ENCODE data around the gene SLC45A3. TPM values are rescaled to one million over a fixed set of nuclear protein-coding genes. Genes with fewer than 3 reads are reported as not detected.

The SLC45A3 gene
- total and polyA plus RNA-seq, 2 of the 8 experiments (the other 6 are each of a cell fraction or from before 2014, with no cell fraction given) = 13.0 to 14.3 TPM

DNA sequence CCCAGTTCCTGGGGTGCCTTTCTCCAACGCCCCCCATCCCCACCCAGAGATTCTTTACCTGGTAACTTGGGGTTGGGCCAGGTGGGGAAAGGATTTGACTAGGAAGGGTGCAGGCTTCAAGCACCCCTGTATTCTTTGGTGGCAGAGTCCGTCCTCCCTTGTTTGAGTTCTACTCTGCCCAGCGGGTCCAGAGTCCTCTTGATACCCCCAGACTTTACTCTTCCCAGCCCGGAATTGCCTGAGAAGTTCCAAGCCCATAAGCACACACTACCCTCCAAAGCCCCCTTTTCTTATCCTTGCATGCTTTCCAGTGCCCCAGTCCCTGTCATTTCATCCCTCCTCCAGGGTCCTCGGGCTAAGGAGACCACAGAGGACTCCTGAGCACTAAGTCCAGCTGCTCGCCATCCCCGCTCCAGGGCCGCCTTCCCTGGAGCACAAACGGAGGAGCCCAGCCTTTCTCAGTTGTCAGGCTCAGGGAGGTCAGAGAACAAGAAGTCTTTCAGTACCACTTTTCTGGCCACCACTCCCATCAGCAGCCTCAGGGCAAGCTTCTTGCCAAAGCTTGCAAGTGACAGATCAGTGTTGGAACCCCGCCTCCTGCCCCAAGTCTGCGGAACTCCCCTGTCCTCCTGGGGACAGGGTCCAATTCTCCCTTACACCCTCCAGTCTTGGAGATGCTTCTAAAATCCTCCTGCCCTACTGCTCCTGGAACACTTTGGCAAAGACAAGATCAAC is 12.2 kb downstream of the SLC45A3 start:
- 94% methylated on average over 11 of the region's 11 CpGs; no CpG with 5 or more reads in 1 of the 2 experiments for WGBS, 2 experiments (ENCODE audit: extremely low coverage in 1 of 2, insufficient coverage in 1 of 2, insufficient read length in 1 of 2, insufficient replicate concordance in 2 of 2, low coverage in 1 of 2, low lambda C conversion rate in 2 of 2, missing lambda C conversion rate in 1 of 2)
- H4K20me1 ChIP-seq (replicated peaks in 1 of 2; ENCODE audit: control insufficient read depth in 1 of 2, insufficient read depth in 2 of 2, low read length in 2 of 2) = peaks cover 1 to 2% of the 10 kb centered on the region in 2 experiments
- H3K27ac ChIP-seq (ENCODE audit: low read depth, low read length) = no peak overlapping the region
- H2BK15ac ChIP-seq (ENCODE audit: low read length) = 0 out of 2 replicates have a peak overlapping the region, but pooled peaks have one; percentile 10
- no peak overlapping the region for H3K23ac ChIP-seq (ENCODE audit: insufficient read length)
- CTCF ChIA-PET (ENCODE audit: partially characterized antibody) = interaction anchor here (1.3 to 18.5 kb wide), 5 partner anchors 10 to 81 kb away, joined by 4 to 856 read pairs (median 43); partner anchors contain the start of gene SLC45A3
- FAIRE-seq = no peak
- H2BK5ac ChIP-seq (ENCODE audit: low read depth, low read length) = 0 out of 2 replicates have a peak overlapping the region, but pooled peaks have one; percentile 57
- POLR2A ChIA-PET (ENCODE audit: partially characterized antibody) = interaction anchor here (3.6 to 19.3 kb wide), 3 partner anchors 8 to 39 kb away, joined by 26 to 241 read pairs (median 49); partner anchors contain the start of gene SLC45A3
- H3K14ac ChIP-seq (ENCODE audit: insufficient read length) = no peak overlapping the region
- H3K4me3 ChIP-seq (ENCODE audit: extremely low read depth in 1 of 4, insufficient read depth in 2 of 4, low read depth in 3 of 4, low read length in 4 of 4) = no peak overlapping the region
- peaks cover 13 to 50% (median 42%) of the 10 kb centered on the region in 4 experiments for H3K4me1 ChIP-seq (replicated peaks in 1 of 4; ENCODE audit: control insufficient read depth in 3 of 4, insufficient read depth in 4 of 4, low read length in 3 of 4)
- H2BK120ac ChIP-seq (replicated peaks; ENCODE audit: low read depth, low read length) = no peak overlapping the region
- peak overlapping the region; percentile 16; the same call in 1 of the 2 replicates for H2AK5ac ChIP-seq (ENCODE audit: low read depth, low read length)
- H3K4me2 ChIP-seq (ENCODE audit: insufficient read depth in 1 of 2, low read depth in 2 of 2, low read length in 2 of 2) = no peak overlapping the region
- H3K79me2 ChIP-seq (ENCODE audit: control insufficient read depth in 1 of 2, insufficient read depth in 2 of 2, low read length in 2 of 2) = peaks cover 0 to 35% of the 10 kb centered on the region in 2 experiments; a peak in 2 of 4 replicates
- no peak overlapping the region for H2AFZ ChIP-seq (ENCODE audit: low read length)
- peaks cover 10% of the 10 kb centered on the region for H3K79me1 ChIP-seq (ENCODE audit: low read depth, low read length)
- H2BK20ac ChIP-seq (ENCODE audit: low read length) = peak overlapping the region; percentile 86; the same call in 1 of the 2 replicates
- H3K9me3 ChIP-seq (ENCODE audit: insufficient read depth in 2 of 2, low read depth in 1 of 2, low read length in 1 of 2) = no peaks in the 10 kb centered on the region
- peak overlapping the region; percentile 44; the same call in 1 of the 2 replicates for H3K18ac ChIP-seq (ENCODE audit: extremely low read depth, low read length)
- DNase-seq (ENCODE audit: low read depth in 1 of 2, low spot score in 2 of 2) = no peak
- H4K5ac ChIP-seq (ENCODE audit: insufficient read length, low read depth, low read length) = no peak overlapping the region
- no peak overlapping the region for H4K8ac ChIP-seq (ENCODE audit: extremely low read depth, insufficient read depth, low read length)
- no peaks in the 10 kb centered on the region for H3K23me2 ChIP-seq (ENCODE audit: low read depth, low read length)
- H3K27me3 ChIP-seq (replicated peaks in 1 of 4; ENCODE audit: control insufficient read depth in 3 of 4, extremely low read depth in 1 of 4, insufficient read depth in 3 of 4, low read length in 3 of 4) = no peaks in the 10 kb centered on the region
- peak overlapping the region; percentile 29 for H3K4ac ChIP-seq (replicated peaks; ENCODE audit: insufficient read length, low read depth, low read length)
- peak overlapping the region; percentile 94; the same call in 1 of the 2 replicates for H2BK12ac ChIP-seq (ENCODE audit: low read depth, low read length)
- H4K91ac ChIP-seq (replicated peaks; ENCODE audit: insufficient read length, low read length) = no peak overlapping the region
- peaks cover 0 to 10% (median 4%) of the 10 kb centered on the region in 4 experiments; a peak in 4 of 8 replicates for H3K36me3 ChIP-seq (ENCODE audit: control insufficient read depth in 2 of 4, insufficient read depth in 4 of 4, low read length in 3 of 4)
- no peak overlapping the region for H3K56ac ChIP-seq (replicated peaks; ENCODE audit: insufficient read length, low read depth, low read length)
- H3K9ac ChIP-seq (replicated peaks in 1 of 4; ENCODE audit: extremely low read depth in 1 of 4, low read depth in 3 of 4, low read length in 3 of 4) = no peak overlapping the region

All from H1 (cell line).